Measurements from ENCODE around the gene IDH3A. TPM values are rescaled to one million over a fixed set of nuclear protein-coding genes. Genes with fewer than 3 reads are reported as not detected.

The IDH3A gene
- polyA plus RNA-seq, 3 donors = 46.5 to 85.0 (median 74.0) TPM

- H3K4me3 ChIP-seq (replicated peaks in 1 of 3; ENCODE audit: low read depth in 2 of 3, low read length in 3 of 3) = no peak overlapping the region
- intact Hi-C loops (cut with micrococcal nuclease) = no loop called here
- no peaks in the 10 kb centered on the region for H3K4me1 ChIP-seq (ENCODE audit: control insufficient read depth in 1 of 2, insufficient read depth in 2 of 2, low read length in 2 of 2)
- no peak overlapping the region for H2AFZ ChIP-seq (ENCODE audit: insufficient read depth, low read depth, low read length, poor library complexity, severe bottlenecking)
- H3K9me3 ChIP-seq (replicated peaks in 1 of 2; ENCODE audit: control insufficient read depth in 1 of 2, insufficient read depth in 1 of 2, low read length in 2 of 2) = no peaks in the 10 kb centered on the region
- H3K4me2 ChIP-seq (replicated peaks; ENCODE audit: extremely low read depth, low read length, poor library complexity, severe bottlenecking) = no peak overlapping the region
- H3K9ac ChIP-seq (ENCODE audit: insufficient read depth, low read length, poor library complexity, severe bottlenecking) = no peak overlapping the region
- H3K36me3 ChIP-seq (replicated peaks in 1 of 2; ENCODE audit: control insufficient read depth in 1 of 2, insufficient read depth in 2 of 2, low read length in 2 of 2) = no peaks in the 10 kb centered on the region
- H4K20me1 ChIP-seq (ENCODE audit: insufficient read depth, low read length) = no peaks in the 10 kb centered on the region
- no peaks in the 10 kb centered on the region for H3K79me2 ChIP-seq (ENCODE audit: insufficient read depth, low read length)
- no peak overlapping the region for H3K4me3 Mint-ChIP-seq
- peaks cover 0 to 8% (median 4%) of the 10 kb centered on the region in 3 donors for H3K27me3 Mint-ChIP-seq (ENCODE audit: low read depth in 3 of 3)
- DNase-seq = no peak
- TF ChIP-seq CTCF (IDR thresholded peaks at IDR 0.05) = no peak
- WGBS (ENCODE audit: insufficient coverage) = over 99% methylated on average over 11 of the region's 12 CpGs
- H3K9me3 Mint-ChIP-seq = no peaks in the 10 kb centered on the region
- peak overlapping the region in 1 of 7 donors; percentile 17 for H3K27ac Mint-ChIP-seq
- H3K27ac ChIP-seq (ENCODE audit: low read depth in 1 of 2, low read length in 2 of 2) = no peak overlapping the region
- no peaks in the 10 kb centered on the region for H3K27me3 ChIP-seq (ENCODE audit: control insufficient read depth in 2 of 2, insufficient read depth in 2 of 2, low read length in 2 of 2)
- no peaks in the 10 kb centered on the region for H3K4me1 Mint-ChIP-seq
- no peaks in the 10 kb centered on the region for H3K36me3 Mint-ChIP-seq
These were observed 57.4 kb downstream of the IDH3A start for GRCh38 chr15:78206326-78207109.

GRCh38 chr15:78207110-78207458, 57.9 kb downstream of the IDH3A start:
- H3K4me2 ChIP-seq (replicated peaks; ENCODE audit: extremely low read depth, low read length, poor library complexity, severe bottlenecking) = no peak overlapping the region
- H3K27me3 ChIP-seq (ENCODE audit: control insufficient read depth in 2 of 2, insufficient read depth in 2 of 2, low read length in 2 of 2) = no peaks in the 10 kb centered on the region
- H3K36me3 ChIP-seq (replicated peaks in 1 of 2; ENCODE audit: control insufficient read depth in 1 of 2, insufficient read depth in 2 of 2, low read length in 2 of 2) = no peaks in the 10 kb centered on the region
- H3K4me3 ChIP-seq (replicated peaks in 1 of 3; ENCODE audit: low read depth in 2 of 3, low read length in 3 of 3) = no peak overlapping the region
- Mint-ChIP-seq H3K36me3 (no peaks in the 10 kb centered on the region), H3K4me1 (no peaks in the 10 kb centered on the region), H3K9me3 (no peaks in the 10 kb centered on the region), H3K27ac (no peak overlapping the region), H3K4me3 (no peak overlapping the region), H3K27me3 (ENCODE audit: low read depth in 3 of 3) (peaks cover 0 to 8% (median 4%) of the 10 kb centered on the region in 3 donors)
- no peak overlapping the region for H3K27ac ChIP-seq (ENCODE audit: low read depth in 1 of 2, low read length in 2 of 2)
- no peak for DNase-seq
- intact Hi-C loops (cut with micrococcal nuclease) = no loop called here
- H3K9me3 ChIP-seq (replicated peaks in 1 of 2; ENCODE audit: control insufficient read depth in 1 of 2, insufficient read depth in 1 of 2, low read length in 2 of 2) = no peaks in the 10 kb centered on the region
- H3K4me1 ChIP-seq (ENCODE audit: control insufficient read depth in 1 of 2, insufficient read depth in 2 of 2, low read length in 2 of 2) = no peaks in the 10 kb centered on the region
- no peaks in the 10 kb centered on the region for H4K20me1 ChIP-seq (ENCODE audit: insufficient read depth, low read length)
- no peak overlapping the region for H3K9ac ChIP-seq (ENCODE audit: insufficient read depth, low read length, poor library complexity, severe bottlenecking)
- TF ChIP-seq CTCF (IDR thresholded peaks at IDR 0.05) = no peak
- H3K79me2 ChIP-seq (ENCODE audit: insufficient read depth, low read length) = no peaks in the 10 kb centered on the region
- 100% methylated on average over 2 of the region's 5 CpGs for WGBS (ENCODE audit: insufficient coverage)
- no peak overlapping the region for H2AFZ ChIP-seq (ENCODE audit: insufficient read depth, low read depth, low read length, poor library complexity, severe bottlenecking)

Measured in CD14-positive monocyte (primary cell).